ENCODE data around the gene PGS1.
A peak's percentile ranks its signal among the peaks of the same experiment; 100 is the strongest.
"Not testable (repeated sequence)": the region's sequence is repeated elsewhere in the genome, so short reads cannot be mapped to it uniquely, and the experiment has no call there.

Gene PGS1

GRCh38 chr17:78378225-78379130 lies at the start of gene PGS1:
TSS of gene PGS1 (plus strand) at chr17:78378649. CDS start at chr17:78378666, 17 bp downstream.
- peak; percentile 59 to 81 for DNase-seq (ENCODE audit: low spot score in 2 of 2)
- H3K27me3 ChIP-seq (ENCODE audit: low read depth): no peaks in the 10 kb centered on the region
- H3K9me3 ChIP-seq: no peaks in the 10 kb centered on the region; the same call in 1 of the 2 replicates
- 0 out of 2 replicates have a peak, but pooled peaks cover 4% of the 10 kb centered on the region for H3K36me3 ChIP-seq (replicated peaks)
- in situ Hi-C loops (cut with MboI; ENCODE audit: low sequenced_read_pairs): no loop called here
- peak within 1 kb of the TSS; percentile 93 for H3K4me3 ChIP-seq
- peaks cover 4% of the 10 kb centered on the region; the same call in 1 of the 2 replicates for H3K4me1 ChIP-seq

GRCh38 chr17:78329263-78330059 lies 49.0 kb upstream of the PGS1 start:
- no peak for DNase-seq (ENCODE audit: low spot score in 2 of 2)
- H3K4me3 ChIP-seq: no peak overlapping the region
- in situ Hi-C loops (cut with MboI; ENCODE audit: low sequenced_read_pairs): no loop called here
- H3K36me3 ChIP-seq (replicated peaks): no peaks in the 10 kb centered on the region
- no peaks in the 10 kb centered on the region for H3K27me3 ChIP-seq (ENCODE audit: low read depth)
- no peaks in the 10 kb centered on the region for H3K4me1 ChIP-seq
- no peaks in the 10 kb centered on the region for H3K9me3 ChIP-seq

GRCh38 chr17:78330570-78331224 lies 47.8 kb upstream of the PGS1 start:
- Histone ChIP-seq H3K4me3 (no peak overlapping the region), H3K9me3 (no peaks in the 10 kb centered on the region), H3K36me3 (replicated peaks) (no peaks in the 10 kb centered on the region), H3K27me3 (ENCODE audit: low read depth) (no peaks in the 10 kb centered on the region), H3K4me1 (no peaks in the 10 kb centered on the region)
- no peak for DNase-seq (ENCODE audit: low spot score in 2 of 2)
- in situ Hi-C loops (cut with MboI; ENCODE audit: low sequenced_read_pairs): no loop called here

GRCh38 chr17:78331355-78331754 lies 47.1 kb upstream of the PGS1 start:
- in situ Hi-C loops (cut with MboI; ENCODE audit: low sequenced_read_pairs); H3K4me1 ChIP-seq; H3K4me3 ChIP-seq; H3K27me3 ChIP-seq (ENCODE audit: low read depth); H3K36me3 ChIP-seq (replicated peaks); DNase-seq (ENCODE audit: low spot score in 2 of 2); H3K9me3 ChIP-seq: not testable (repeated sequence)

GRCh38 chr17:78332991-78333390 lies 45.5 kb upstream of the PGS1 start:
- Histone ChIP-seq H3K9me3 (no peaks in the 10 kb centered on the region), H3K36me3 (replicated peaks) (no peaks in the 10 kb centered on the region), H3K27me3 (ENCODE audit: low read depth) (no peaks in the 10 kb centered on the region), H3K4me3 (no peak overlapping the region), H3K4me1 (no peaks in the 10 kb centered on the region)
- no peak for DNase-seq (ENCODE audit: low spot score in 2 of 2)
- in situ Hi-C loops (cut with MboI; ENCODE audit: low sequenced_read_pairs): no loop called here

- no peaks in the 10 kb centered on the region for H3K36me3 ChIP-seq (replicated peaks)
- in situ Hi-C loops (cut with MboI; ENCODE audit: low sequenced_read_pairs): no loop called here
- H3K4me1 ChIP-seq: no peaks in the 10 kb centered on the region
- H3K27me3 ChIP-seq (ENCODE audit: low read depth): no peaks in the 10 kb centered on the region; the same call in 1 of the 2 replicates
- H3K4me3 ChIP-seq: no peak overlapping the region
- DNase-seq (ENCODE audit: low spot score in 2 of 2): no peak
- H3K9me3 ChIP-seq: no peaks in the 10 kb centered on the region
These were observed 43.2 kb upstream of the PGS1 start for GRCh38 chr17:78335209-78335608.

GRCh38 chr17:78337244-78338109 lies 41.0 kb upstream of the PGS1 start:
- no peaks in the 10 kb centered on the region; the same call in 1 of the 2 replicates for H3K27me3 ChIP-seq (ENCODE audit: low read depth)
- in situ Hi-C loops (cut with MboI; ENCODE audit: low sequenced_read_pairs): no loop called here
- H3K9me3 ChIP-seq: no peaks in the 10 kb centered on the region
- H3K4me3 ChIP-seq: no peak overlapping the region
- H3K4me1 ChIP-seq: peaks cover 4% of the 10 kb centered on the region
- no peaks in the 10 kb centered on the region for H3K36me3 ChIP-seq (replicated peaks)
- no peak for DNase-seq (ENCODE audit: low spot score in 2 of 2)

GRCh38 chr17:78338486-78339259 lies 39.8 kb upstream of the PGS1 start:
- no peaks in the 10 kb centered on the region for H3K36me3 ChIP-seq (replicated peaks)
- no peak overlapping the region for H3K4me3 ChIP-seq
- no peaks in the 10 kb centered on the region; the same call in 1 of the 2 replicates for H3K27me3 ChIP-seq (ENCODE audit: low read depth)
- peaks cover 4% of the 10 kb centered on the region for H3K4me1 ChIP-seq
- no peak for DNase-seq (ENCODE audit: low spot score in 2 of 2)
- in situ Hi-C loops (cut with MboI; ENCODE audit: low sequenced_read_pairs): no loop called here
- H3K9me3 ChIP-seq: no peaks in the 10 kb centered on the region

- H3K4me1 ChIP-seq: peaks cover 4% of the 10 kb centered on the region
- H3K27me3 ChIP-seq (ENCODE audit: low read depth): no peaks in the 10 kb centered on the region; the same call in 1 of the 2 replicates
- DNase-seq (ENCODE audit: low spot score in 2 of 2): no peak
- in situ Hi-C loops (cut with MboI; ENCODE audit: low sequenced_read_pairs): no loop called here
- H3K4me3 ChIP-seq: no peak overlapping the region
- no peaks in the 10 kb centered on the region for H3K36me3 ChIP-seq (replicated peaks)
- no peaks in the 10 kb centered on the region for H3K9me3 ChIP-seq
These were observed 38.1 kb upstream of the PGS1 start for GRCh38 chr17:78340183-78340955.

- in situ Hi-C loops (cut with MboI; ENCODE audit: low sequenced_read_pairs): no loop called here
- Histone ChIP-seq H3K27me3 (ENCODE audit: low read depth) (peaks cover 3% of the 10 kb centered on the region; the same call in 1 of the 2 replicates), H3K4me3 (peak overlapping the region; percentile 20), H3K9me3 (no peaks in the 10 kb centered on the region), H3K36me3 (replicated peaks) (no peaks in the 10 kb centered on the region), H3K4me1 (peaks cover 4% of the 10 kb centered on the region)
- DNase-seq (ENCODE audit: low spot score in 2 of 2): peak in 1 of 2 experiments; percentile 62
These were observed 36.6 kb upstream of the PGS1 start for GRCh38 chr17:78341559-78342448.
